Measurements from ENCODE around the gene YIF1B.

YIF1B gene

GRCh38 chr19:38304352-38304865 is 11.3 kb downstream of the YIF1B start:
- DNase-seq (ENCODE audit: low read depth) = no peak

DNA sequence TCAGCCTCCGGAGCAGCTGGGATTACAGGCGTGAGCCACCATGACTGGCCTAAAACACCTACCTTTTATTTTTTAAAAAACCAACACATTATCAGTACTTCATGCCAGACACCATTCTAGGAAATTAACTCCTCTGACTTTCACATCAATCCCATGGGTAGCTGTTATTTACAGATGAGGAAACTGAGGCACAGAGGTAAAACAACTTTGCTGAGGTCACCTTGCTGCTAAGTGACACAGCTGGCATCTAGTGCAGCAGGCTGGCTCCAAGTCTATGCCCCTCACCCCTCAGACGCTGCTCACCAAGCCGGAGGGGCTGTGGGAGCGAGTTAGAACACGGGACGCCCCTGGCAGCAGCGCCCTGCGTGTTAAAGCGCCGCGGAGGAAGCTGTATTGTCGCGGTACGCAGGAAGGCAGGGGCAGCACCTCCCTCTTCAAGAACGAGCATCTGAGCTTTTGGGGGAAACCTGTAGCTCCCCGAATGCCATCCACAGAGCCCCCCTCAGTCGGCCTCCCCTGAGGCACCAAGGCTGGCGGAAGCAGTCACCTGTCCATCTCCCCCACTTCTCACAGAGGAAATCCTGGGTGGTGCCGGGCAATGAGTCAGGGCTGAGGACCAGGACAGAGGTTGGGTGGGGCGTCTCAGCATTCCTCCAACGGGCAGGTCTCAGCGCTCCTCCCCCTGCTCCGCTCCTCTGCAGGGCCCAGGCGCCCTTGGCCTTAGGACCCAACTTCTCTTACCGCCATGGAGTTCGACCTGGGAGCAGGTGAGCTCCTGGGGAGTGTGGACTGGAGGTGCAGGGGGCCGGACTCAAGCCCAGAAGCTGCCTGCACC is 12.0 kb downstream of the YIF1B start, which contains the start of gene C19orf33:
Gene C19orf33 (plus strand): TSS at position 735 of the 835 bp plus-strand sequence. CDS start 11 bp downstream, at position 746.
- DNase-seq (ENCODE audit: low read depth) = no peak

DNA sequence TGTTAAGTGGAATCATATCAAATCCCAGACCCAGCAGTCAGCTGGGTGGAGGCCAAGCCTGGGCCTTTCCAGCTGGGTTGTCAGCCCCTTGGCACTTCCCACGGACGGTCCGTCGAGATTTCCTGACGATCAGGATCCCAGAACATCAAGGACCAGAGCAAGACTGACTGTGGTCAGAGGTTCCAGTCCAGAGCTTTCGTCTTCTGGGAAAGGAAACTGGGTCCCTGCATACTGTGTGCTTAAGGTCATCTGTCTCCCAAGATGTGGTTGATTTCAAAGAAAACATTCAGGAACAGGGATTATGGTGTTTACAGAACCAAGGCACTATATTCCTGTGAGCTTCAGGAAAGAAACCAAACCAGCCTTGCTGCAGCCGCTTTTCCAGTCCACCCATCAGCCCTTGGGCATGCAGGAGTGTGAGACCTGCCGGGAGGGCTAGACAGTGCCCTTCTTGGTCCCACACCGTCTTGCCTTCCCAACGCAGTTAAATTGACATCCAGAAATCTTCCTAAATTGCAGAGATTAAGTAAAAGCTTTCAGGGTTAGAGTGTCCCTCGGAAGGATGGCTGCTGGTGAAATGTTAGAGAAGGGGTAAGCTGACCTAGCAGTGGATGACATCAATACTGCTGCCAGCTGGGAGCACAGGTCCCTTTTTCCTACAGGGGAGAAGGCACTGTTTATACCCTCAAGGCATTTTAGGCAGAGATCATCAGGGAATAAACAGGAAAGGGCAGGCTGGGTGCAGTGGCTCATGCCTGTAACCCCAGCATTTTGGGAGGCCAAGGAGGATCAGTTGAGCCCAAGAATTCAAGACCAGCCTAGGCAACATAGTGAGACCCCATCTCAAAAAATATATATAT is 16.7 kb downstream of the YIF1B start:
- DNase-seq (ENCODE audit: low read depth) = no peak

GRCh38 chr19:38294090-38294489 is 21.7 kb downstream of the YIF1B start:
- DNase-seq (ENCODE audit: low read depth) = no peak

GRCh38 chr19:38293281-38293680 is 22.5 kb downstream of the YIF1B start:
- DNase-seq (ENCODE audit: low read depth) = no peak

DNA sequence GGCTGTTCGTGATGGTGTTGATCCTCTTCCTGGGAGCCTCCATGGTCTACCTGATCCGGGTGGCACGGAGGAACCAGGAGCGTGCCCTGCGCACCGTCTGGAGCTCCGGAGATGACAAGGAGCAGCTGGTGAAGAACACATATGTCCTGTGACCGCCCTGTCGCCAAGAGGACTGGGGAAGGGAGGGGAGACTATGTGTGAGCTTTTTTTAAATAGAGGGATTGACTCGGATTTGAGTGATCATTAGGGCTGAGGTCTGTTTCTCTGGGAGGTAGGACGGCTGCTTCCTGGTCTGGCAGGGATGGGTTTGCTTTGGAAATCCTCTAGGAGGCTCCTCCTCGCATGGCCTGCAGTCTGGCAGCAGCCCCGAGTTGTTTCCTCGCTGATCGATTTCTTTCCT is 23.9 kb downstream of the YIF1B start:
- DNase-seq (ENCODE audit: low read depth) = no peak

- no peak for DNase-seq (ENCODE audit: low read depth)
These were observed 25.1 kb downstream of the YIF1B start for GRCh38 chr19:38290631-38291147.

- DNase-seq (ENCODE audit: low read depth) = no peak
These were observed 25.8 kb downstream of the YIF1B start for GRCh38 chr19:38289955-38290354.

DNA sequence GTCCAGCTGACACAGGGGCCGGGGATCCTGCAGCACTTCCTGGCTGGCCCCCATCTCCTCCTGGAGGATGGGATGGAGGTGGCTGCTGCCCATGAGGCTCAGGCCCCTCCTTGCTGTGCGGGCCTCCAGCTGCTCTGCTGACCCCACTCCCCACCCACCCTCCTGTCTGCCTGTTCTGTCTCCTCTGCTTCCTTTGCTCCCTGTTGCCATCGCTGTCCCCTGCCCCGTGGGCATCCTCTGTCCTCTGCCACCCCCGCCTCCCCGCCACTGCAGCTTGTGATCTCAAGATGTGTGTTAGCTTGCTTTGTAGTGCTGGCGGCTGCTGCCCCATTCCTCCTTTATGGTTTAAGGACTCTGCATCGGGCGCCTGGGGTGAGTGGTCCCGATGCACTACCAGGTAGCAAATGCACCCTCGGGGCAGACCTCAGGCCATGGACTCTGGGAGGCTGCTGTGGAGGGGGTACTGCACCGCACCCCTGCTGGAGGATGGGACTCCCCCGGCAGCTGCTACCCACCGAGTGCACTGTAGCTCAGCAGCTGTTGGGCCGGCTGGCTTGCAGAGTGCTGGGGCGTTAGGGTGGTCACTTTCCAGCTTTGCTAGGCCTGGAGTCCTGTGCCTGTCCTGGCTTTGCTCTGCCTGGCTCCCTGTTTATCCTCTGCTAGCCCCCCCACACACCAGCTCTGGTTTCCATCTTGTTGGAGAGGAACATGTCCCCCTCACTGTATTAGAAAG is 27.5 kb downstream of the YIF1B start:
- no peak for DNase-seq (ENCODE audit: low read depth)

GRCh38 chr19:38287604-38288003 is 28.1 kb downstream of the YIF1B start:
- DNase-seq (ENCODE audit: low read depth) = no peak

- no peak for DNase-seq (ENCODE audit: low read depth)
These were observed 30.2 kb downstream of the YIF1B start for GRCh38 chr19:38285567-38285966.

- no peak for DNase-seq (ENCODE audit: low read depth)
These were observed 31.3 kb downstream of the YIF1B start for GRCh38 chr19:38284422-38284821.

GRCh38 chr19:38283271-38283670 is 32.5 kb downstream of the YIF1B start:
- DNase-seq (ENCODE audit: low read depth) = no peak

DNA sequence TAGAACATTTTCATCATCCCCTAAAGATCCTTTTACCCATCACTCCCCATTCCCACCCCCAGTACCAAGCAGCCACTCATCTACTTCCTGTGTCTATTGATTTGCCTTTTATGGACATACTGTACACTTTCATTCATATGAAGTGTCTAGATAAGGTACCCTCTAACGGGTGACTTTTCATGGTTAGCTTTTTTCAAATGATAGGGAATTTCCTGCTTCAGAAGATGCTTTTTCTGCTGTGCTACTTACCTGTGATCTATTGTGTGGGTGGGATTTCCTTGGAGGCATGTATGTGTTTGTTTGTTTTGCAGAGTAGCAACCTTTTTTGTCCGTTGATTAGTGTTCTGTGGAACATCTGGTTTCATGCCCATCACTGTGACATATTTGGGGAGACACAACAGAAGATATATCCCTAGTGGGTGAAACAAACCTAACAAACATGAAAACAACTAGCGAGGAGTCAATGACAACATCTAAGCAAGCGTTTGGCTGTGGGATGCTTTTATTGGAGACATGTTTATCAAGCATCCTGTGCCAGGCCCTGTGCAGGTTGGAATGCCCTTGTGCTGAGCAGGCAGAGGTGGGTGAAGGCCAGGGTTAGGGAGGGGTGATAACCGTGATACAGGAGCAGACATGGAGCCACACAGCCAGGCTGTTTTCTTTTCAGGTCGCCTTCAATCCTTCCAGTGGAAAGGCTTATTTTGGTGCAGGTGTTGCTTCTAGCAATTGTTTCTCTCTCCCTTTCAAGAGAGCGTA is 33.8 kb downstream of the YIF1B start:
- DNase-seq (ENCODE audit: low read depth) = no peak

DNA sequence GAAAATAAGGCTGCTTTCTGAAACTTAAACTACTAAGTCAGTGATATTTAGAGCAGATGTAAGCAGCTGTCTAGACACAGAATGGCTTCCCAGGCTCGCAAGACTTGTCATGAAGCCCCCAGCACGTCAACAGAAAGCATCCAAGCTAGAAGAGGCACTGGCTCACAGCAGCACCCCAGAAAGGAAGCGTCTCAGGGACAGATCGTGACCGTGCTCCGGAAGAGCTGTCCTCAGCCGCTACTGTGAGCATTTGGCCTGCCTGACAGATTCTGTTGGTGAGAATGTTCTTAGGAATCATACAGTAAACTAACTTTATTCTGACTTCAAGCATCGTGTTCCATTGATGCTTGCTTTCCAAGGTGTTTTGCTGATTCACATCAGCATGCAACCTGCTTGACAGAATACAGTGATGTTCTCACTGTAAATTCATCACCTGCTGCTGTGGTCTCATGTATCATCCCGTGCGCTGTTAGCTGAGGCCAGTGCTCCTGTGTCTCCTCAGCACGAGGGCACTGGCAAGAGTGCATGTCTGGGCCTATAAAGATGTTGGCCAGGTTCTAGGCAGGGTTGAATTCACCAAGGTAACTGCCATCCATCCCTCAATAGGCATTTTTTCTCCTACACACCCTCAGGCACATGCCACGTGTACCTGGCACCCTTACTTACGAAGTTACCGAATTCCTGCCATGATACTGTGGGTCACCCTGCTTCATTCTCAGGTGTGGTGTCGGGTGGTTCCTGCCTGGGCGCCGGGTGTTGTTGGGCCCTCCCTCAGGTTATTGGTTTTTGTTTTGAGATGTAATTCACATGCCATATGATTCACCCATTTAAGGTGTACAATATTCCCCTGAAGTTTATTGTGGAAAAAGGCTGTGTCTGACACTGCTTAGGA is 35.5 kb downstream of the YIF1B start:
- DNase-seq (ENCODE audit: low read depth) = no peak

GRCh38 chr19:38278751-38279150 is 37.0 kb downstream of the YIF1B start:
- no peak for DNase-seq (ENCODE audit: low read depth)

DNA sequence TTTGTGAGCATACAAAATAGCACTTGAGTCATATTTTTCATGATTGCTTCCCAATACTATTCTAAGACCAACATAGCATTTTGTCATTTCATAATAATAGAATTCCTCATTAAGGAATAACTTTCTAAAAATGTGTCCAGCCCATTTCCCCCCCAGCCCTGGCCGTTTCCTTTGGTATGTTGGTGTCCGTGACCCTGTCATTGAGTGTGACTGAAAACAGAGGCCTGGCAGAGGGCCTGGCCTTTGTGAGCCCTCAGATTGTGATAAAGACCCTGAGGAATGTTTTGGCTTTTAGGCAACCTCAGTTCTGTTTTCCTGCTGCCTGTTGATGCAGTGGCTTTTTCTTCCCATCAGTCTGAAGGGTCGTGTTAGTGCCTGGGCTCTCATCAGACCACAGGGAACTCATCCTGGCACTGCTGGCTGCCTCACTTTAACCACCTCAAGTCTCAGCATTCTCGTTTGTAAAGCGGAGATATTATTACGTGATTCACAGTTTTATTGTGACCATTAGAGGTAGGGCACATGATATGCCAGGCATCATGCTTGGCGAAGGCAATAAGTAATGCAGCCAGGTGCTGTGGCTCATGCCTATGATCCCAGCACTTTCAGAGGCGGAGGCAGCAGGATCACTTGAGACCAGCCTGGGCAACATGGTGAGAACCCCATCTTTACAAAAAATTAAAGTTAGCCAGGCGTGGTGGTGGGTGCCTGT is 37.6 kb downstream of the YIF1B start:
- DNase-seq (ENCODE audit: low read depth) = no peak

- no peak for DNase-seq (ENCODE audit: low read depth)
These were observed 38.2 kb downstream of the YIF1B start for GRCh38 chr19:38277549-38277948.

GRCh38 chr19:38276942-38277517 is 38.7 kb downstream of the YIF1B start:
- DNase-seq (ENCODE audit: low read depth) = no peak
